HTR-8/SVneo (cell line): ENCODE results near the gene OASL.

Experiments
- DNase-seq: peaks from one replicate; pipeline ENCODE4 v3.0.0; 2011; ENCODE audit warnings: low spot score, mixed read lengths; ENCODE audit not compliant: insufficient read length
- FAIRE-seq: peaks from 2 replicates; lab custom pipeline; 2011; peaks lifted over from hg19 to GRCh38; lab: Jason Lieb, UNC

Gene OASL

GRCh38 chr12:120994589-120995337 is 44.3 kb downstream of the OASL start:
- DNase-seq (no peak), FAIRE-seq (peak; percentile 87)

DNA sequence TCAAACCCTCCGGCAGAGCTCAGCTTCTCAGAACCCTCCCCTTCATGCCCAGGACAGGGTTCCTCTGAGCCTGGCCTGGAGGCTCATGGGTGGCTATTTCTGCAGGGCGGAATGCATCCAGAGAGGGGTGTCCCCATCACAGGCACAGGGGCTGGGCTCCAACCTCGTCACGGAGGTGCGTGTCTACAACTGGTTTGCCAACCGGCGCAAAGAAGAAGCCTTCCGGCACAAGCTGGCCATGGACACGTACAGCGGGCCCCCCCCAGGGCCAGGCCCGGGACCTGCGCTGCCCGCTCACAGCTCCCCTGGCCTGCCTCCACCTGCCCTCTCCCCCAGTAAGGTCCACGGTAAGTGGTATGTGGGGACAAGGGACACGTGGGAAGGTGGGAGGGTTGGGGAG is 45.0 kb downstream of the OASL start:
- DNase-seq (no peak), FAIRE-seq (no peak)

DNA sequence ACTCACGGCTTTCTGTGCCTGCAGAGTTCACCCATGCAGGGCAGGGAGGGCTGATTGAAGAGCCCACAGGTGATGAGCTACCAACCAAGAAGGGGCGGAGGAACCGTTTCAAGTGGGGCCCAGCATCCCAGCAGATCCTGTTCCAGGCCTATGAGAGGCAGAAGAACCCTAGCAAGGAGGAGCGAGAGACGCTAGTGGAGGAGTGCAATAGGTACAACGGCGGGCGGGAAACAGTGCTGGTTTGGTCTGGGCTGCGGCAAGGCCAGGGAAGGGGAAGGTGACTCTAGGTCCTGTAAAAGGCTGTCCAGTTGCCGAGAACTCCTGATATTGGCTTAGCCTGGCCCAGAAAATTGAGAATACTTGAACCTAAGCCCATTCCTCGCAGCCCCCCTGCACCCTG is 45.5 kb downstream of the OASL start:
- no peak for DNase-seq

DNA sequence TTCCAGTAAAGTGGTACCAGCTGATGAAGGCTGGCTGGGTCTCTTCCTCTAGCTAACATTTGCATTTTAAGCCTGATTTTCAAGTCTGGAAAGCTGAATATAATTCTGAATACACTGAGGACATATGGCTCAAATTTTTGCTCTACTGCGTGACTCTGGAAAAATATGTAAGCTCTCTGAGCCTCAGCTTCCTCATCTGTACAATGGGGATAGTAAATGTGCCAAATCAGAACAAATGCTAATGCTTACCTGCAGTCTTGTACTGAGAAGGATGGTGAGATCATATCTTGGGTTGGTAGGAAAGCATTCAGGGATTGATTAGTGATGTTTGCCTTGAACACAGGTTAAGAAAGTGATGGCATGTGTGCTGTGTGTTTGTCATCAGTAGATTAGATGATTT is 46.1 kb downstream of the OASL start:
- FAIRE-seq (no peak), DNase-seq (no peak)

More for the DNA sequence above, 45.5 kb downstream of the OASL start:
- FAIRE-seq, result no peak

DNA sequence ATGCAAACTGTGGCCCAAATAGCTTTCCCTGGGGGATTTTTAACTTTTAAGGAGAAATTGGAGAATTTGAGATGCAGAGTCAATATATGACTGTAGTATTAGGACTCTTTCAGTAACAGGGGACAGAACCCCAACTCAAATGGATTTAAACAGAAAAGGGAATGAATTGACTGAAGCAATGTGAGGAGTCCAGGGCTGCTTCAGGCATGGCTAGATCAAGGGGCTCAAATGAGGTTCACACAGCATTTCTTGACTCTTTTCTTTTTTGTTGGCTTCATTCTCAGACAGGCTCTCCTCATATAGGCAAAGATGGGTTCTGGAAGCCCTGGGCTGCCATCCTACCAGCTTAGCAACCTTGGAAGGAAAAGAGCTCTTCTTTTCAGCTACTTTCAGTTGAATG is 47.1 kb downstream of the OASL start:
- FAIRE-seq (no peak), DNase-seq (no peak)

DNA sequence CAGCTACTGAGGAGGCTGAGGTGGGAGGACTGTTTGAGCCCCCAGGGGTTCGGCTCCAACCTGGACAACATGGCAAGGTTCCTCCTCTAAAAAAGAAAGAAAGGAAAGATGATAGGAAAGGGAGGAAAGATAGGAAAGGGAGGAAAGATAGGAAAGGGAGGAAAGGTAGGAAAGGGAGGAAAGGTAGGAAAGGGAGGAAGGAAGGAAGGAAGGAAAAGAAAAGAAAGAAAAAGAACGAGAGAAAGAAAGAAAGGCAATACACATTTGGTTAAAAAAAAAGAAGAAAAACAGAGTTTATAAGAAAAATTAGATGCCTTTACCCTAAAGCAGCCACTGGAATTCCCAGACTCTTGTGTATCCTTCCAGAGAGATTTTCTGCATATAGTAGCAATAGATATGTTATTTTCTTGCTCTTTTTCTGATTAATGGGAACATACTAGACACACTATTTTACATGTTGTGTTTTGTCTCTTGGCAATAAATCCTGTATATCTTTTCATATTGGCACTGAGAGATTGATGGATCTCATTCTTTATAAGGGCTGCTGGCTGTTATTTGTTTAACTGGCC is 48.5 kb downstream of the OASL start:
- no peak for FAIRE-seq
- DNase-seq, result no peak

- DNase-seq (no peak), FAIRE-seq (no peak)
These were observed 49.4 kb downstream of the OASL start for GRCh38 chr12:120989687-120990086.

GRCh38 chr12:120988658-120989057 is 50.4 kb downstream of the OASL start:
- DNase-seq (no peak), FAIRE-seq (peak; percentile 26)

DNA sequence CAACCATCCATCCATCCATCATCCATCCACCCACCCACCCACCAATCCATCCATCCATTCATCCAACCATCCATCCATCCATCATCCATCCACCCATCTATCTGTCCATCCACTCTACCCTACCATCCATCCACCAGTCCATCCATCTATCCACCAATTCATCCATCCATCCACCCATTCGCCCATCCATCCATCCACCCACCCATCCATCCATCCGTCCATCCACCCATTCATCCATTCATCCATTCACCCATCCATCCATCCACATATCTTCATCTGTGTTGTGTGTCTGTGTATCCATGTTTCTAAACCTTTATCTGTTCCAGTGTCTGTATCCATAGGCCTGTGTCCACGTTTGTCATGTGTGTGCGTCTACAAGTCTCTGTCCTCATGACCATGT is 50.8 kb downstream of the OASL start:
- FAIRE-seq, result no peak
- no peak for DNase-seq

GRCh38 chr12:120984351-120984898 is 54.6 kb downstream of the OASL start:
- DNase-seq (no peak), FAIRE-seq (no peak)

DNA sequence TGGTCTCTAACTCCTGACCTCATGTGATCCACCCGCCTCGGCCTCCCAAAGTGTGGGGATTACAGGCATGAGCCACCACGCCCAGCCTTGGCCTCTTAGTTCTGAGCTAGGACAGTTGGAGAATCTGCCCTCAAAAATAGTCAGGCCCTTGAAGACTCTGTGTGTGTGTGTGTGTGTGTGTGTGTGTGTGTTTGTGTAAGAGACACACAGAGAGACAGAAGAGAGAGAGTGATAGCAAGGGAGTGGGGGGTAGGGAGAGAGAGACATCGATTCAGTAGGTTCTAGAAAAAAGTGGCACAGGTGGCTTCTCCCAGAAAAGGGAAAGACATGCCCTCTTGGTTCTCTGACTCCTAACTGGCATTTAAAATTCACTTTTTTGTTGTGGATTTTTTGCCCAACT is 55.3 kb downstream of the OASL start:
- no peak for FAIRE-seq
- DNase-seq, result no peak

DNA sequence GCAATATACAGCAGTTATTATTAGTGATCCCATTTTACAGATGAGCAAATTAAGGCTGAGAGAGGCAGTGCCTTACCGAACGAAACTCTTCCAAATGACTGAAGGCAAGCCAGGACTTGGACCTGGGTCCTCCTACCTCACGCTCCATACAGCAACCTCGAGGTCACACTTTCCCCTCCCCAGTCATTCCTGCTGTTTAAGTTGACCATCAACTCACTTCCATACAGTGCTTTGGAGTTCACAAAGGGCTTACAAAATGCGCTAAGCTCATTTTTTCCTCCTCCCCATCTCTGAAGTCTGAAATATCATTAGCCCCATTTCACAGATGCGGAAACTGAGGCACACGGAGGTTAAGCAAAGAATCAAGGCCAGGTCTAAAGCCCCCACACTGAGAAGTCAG is 56.4 kb downstream of the OASL start:
- FAIRE-seq (no peak), DNase-seq (no peak)

DNA sequence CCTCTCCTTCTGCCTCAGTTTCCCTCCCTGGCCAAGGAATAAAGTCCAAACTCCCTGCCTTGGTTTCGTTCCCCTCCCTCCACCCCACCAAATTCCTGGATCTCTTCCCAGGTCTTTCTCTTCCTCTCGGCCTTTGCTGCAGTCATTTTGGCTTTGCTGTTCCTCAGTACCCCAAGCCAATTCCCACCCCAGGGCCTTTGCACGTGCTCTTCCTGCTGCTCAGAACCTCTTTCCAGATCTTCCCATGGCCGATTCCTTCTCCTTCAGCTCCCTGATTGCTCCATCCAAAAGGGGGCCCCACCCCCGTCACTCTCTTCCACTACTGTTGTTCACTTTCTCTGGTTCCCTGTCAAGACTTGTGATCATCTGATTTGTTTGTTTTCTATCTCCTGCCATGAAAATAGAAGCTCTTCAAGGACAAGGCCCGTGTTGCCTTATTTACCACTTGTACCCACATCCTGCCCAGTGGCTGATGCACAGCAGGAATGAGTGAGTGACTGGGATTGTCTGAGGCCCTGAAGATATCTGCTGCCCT is 57.6 kb downstream of the OASL start:
- DNase-seq (no peak), FAIRE-seq (no peak)

DNA sequence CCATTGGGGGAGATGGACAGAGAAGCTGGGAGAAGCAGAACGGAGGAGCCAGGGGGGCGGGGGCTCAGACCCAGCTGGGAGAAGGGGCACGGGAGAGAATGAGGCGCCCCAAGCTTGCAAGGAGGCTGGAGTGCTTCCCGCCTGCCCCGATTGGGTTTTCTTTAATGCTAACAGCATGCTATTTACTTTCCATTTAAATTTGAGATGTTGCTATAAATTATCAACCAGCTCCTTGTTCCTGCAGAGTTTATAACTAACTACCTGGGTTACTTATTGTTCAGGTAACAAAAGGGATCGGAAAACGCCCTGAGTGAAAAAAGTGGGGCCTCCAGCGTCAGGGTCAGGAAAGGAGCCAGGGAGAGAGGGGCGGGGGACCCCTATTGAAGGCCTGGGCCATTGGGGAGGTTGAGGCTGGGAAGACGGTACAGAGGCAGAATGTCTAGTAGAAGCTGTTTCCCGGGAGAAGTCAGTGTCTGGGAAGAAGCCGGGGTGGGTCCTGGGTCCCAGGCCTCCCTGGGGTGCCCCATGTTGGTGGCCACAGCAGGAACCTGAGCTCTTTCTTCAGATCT is 58.2 kb downstream of the OASL start:
- FAIRE-seq, result no peak
- no peak for DNase-seq

GRCh38 chr12:120979862-120980696 is 59.0 kb downstream of the OASL start:
- FAIRE-seq (no peak), DNase-seq (no peak)

- DNase-seq, result no peak
- FAIRE-seq, result no peak
These were observed 59.7 kb downstream of the OASL start for GRCh38 chr12:120979220-120979861.

DNA sequence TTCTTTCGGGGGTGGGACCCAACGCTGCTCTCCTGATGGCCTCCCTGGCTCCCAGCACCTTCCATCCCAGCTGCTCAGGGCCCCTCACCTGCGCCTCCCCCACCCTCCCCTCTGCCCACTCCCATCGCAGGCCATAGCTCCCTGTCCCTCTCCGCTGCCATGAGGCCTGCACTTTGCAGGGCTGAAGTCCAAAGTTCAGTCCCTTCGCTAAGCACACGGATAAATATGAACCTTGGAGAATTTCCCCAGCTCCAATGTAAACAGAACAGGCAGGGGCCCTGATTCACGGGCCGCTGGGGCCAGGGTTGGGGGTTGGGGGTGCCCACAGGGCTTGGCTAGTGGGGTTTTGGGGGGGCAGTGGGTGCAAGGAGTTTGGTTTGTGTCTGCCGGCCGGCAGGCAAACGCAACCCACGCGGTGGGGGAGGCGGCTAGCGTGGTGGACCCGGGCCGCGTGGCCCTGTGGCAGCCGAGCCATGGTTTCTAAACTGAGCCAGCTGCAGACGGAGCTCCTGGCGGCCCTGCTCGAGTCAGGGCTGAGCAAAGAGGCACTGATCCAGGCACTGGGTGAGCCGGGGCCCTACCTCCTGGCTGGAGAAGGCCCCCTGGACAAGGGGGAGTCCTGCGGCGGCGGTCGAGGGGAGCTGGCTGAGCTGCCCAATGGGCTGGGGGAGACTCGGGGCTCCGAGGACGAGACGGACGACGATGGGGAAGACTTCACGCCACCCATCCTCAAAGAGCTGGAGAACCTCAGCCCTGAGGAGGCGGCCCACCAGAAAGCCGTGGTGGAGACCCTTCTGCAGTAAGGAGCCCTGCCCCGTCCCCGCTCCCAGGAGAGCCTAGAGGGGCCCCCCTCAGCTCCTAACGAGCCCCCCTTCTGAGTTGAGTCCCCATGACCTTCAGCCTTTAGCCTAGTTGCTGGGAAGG is 60.5 kb downstream of the OASL start, which contains the start of gene HNF1A:
Gene HNF1A (plus strand): TSS at position 248 of the 924 bp plus-strand sequence. CDS start 226 bp downstream, at position 474.
- DNase-seq (no peak), FAIRE-seq (no peak)

GRCh38 chr12:120977531-120978295 is 61.3 kb downstream of the OASL start:
- FAIRE-seq (no peak), DNase-seq (no peak)
